Duodenal mucosa (tissue), 2 donors: Measurements from ENCODE around the gene PORCN.

ENCODE experiments used
- H3K27ac ChIP-seq: one replicate; pipeline ENCODE4 v1.7.0; 2013; ENCODE audit warnings: low read depth, low read length
- H3K27me3 ChIP-seq, 2 donors: one replicate each; pipeline ENCODE4 v1.7.0; 2013; ENCODE audit warnings: low read length in 2 of 2, control low read depth in 1 of 2; ENCODE audit not compliant: insufficient read depth in 2 of 2, control insufficient read depth in 1 of 2
- H3K36me3 ChIP-seq, 2 donors: one replicate each; pipeline ENCODE4 v1.7.0; 2013; ENCODE audit warnings: low read length in 2 of 2, control low read depth in 1 of 2; ENCODE audit not compliant: insufficient read depth in 2 of 2, control insufficient read depth in 1 of 2
- H3K4me1 ChIP-seq, 2 donors: one replicate each; pipeline ENCODE4 v1.7.0; 2013; ENCODE audit warnings: low read length in 2 of 2, control low read depth in 1 of 2; ENCODE audit not compliant: insufficient read depth in 2 of 2, control insufficient read depth in 1 of 2
- H3K4me3 ChIP-seq, 2 donors: one replicate each; pipeline ENCODE4 v1.7.0; 2013; ENCODE audit warnings: low read length in 2 of 2, low read depth in 1 of 2
- H3K9ac ChIP-seq, 2 donors: one replicate each; pipeline ENCODE4 v1.7.0; 2013; ENCODE audit warnings: low read length in 2 of 2, low read depth in 1 of 2
- H3K9me3 ChIP-seq, 2 donors: one replicate each; pipeline ENCODE4 v1.7.0; 2013; ENCODE audit warnings: low read length in 2 of 2, control low read depth in 1 of 2; ENCODE audit not compliant: control insufficient read depth in 1 of 2

Gene PORCN

DNA sequence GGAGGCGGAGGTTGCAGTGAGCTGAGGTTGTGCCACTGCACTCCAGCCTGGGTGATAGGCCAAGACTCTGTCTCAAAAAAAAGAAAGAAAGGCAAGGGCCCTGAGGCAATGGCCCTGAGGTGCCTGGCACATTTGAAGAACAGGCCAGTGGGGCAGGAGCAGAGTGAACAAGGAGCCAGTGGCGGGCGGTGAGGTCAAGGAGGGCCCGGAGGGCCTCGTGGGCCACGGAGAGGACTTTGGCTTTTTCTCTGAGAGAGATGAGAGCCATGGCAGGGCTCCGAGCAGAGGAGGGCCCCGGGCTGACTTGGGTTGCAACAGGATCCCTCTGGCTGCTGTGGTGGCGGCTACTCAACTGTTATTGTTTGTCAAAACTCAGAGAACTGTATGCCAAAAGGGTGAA lies 19.5 kb upstream of the PORCN start:
- H3K4me3 ChIP-seq, result no peak overlapping the region
- no peaks in the 10 kb centered on the region for H3K9me3 ChIP-seq
- H3K4me1 ChIP-seq, result no peaks in the 10 kb centered on the region
- no peaks in the 10 kb centered on the region for H3K27me3 ChIP-seq
- H3K9ac ChIP-seq, result no peak overlapping the region
- H3K36me3 ChIP-seq, result peaks cover 0 to 3% of the 10 kb centered on the region in 2 donors
- no peak overlapping the region for H3K27ac ChIP-seq

DNA sequence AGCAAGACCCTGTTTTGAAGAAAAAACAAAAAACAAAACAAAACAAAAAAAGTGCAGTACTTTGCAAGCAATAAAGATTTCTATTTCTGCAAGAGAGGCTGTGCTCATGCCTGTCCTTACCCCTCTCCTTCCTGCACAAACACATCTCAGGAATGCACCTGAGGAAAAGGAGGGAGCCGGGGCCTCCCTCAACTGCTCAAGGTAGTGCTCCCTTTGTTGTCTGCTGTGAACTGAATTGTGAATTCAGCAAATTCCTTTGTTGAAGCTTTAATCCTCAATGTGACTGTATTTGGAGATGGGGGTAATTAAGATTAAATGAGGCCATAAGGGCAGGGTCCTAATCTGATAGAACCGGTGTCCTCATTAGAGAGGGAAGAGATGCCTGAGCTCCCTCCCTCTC lies 18.9 kb upstream of the PORCN start:
- H3K27ac ChIP-seq, result no peak overlapping the region
- no peaks in the 10 kb centered on the region for H3K9me3 ChIP-seq

DNA sequence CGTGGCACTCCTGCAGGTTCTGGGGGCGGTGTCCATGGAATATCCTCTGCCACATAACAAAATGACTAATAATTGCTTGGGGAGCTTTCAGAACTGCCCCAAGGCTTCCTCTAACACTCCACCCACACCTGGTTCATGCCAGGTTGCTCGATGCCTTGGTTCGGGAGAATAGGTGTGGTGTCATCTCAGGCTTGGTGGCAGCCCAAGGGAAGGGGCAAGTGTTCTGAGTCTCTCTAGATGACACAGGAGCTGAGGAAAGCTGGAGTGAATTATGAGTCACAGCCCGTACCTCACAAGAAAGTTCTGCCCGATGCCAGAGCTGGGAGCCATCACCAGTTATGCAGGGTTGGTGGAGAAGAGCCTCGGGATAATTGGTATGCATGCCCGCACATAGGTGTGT lies 18.1 kb upstream of the PORCN start:
- Histone ChIP-seq H3K27ac (no peak overlapping the region), H3K9ac (no peak overlapping the region), H3K4me1 (no peaks in the 10 kb centered on the region), H3K9me3 (no peaks in the 10 kb centered on the region), H3K36me3 (no peaks in the 10 kb centered on the region), H3K27me3 (no peaks in the 10 kb centered on the region), H3K4me3 (no peak overlapping the region)

More for the DNA sequence above, 18.9 kb upstream of the PORCN start:
- Histone ChIP-seq H3K4me1 (no peaks in the 10 kb centered on the region), H3K36me3 (peaks cover 0 to 3% of the 10 kb centered on the region in 2 donors), H3K9ac (no peak overlapping the region), H3K4me3 (no peak overlapping the region), H3K27me3 (no peaks in the 10 kb centered on the region)

DNA sequence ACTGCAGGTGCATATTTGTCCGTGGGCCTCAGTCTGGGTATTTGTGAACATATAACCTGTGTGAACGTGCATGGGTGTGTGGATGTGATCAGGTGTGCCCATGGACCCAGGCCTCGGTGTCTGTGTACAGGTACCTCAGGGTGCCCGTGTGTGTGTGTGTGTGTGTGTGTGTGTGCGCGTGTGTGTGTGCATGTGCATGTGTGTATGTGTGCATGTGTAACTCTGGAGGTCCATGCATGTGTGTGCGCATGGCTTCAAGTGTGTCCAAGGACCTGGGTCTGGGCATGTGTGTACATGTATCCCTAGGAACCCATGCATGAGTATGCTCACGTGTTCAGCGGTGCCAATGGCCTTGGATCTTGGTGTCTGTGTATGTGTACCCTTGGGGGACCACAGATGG lies 17.0 kb upstream of the PORCN start:
- H3K4me3 ChIP-seq, result no peak overlapping the region
- no peaks in the 10 kb centered on the region for H3K9me3 ChIP-seq
- H3K27me3 ChIP-seq, result no peaks in the 10 kb centered on the region
- no peak overlapping the region for H3K9ac ChIP-seq
- H3K27ac ChIP-seq, result no peak overlapping the region
- no peaks in the 10 kb centered on the region for H3K4me1 ChIP-seq
- no peaks in the 10 kb centered on the region for H3K36me3 ChIP-seq

DNA sequence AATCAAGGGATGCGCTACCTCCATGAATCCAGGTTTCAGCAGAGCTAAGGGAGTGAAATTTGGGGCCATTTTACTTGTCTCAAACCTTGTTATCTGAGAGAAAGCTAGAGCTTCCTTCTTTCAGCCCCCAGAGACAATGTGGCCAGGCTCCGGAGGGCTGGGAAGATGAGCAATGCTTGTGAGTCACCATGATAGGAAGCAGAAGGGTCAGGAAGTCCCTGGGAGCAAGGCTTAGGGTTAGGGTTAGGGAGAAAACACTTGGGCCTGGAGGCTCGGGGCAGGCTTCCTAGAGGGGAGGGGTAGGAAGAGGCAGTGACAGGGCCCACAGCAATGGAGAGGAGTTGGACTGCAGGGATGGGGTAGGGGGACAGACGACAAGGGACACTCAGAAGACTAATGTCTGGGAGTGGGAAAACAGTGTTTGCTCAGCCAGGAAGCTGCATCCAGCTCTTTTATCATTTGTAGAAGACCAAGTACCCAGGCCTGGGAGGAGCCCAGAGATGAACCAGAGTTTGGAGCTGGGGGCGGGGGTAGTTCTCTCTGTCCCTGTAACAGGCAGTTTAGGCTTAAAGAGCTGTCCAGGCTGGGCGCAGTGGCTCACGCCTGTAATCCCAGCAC lies 16.4 kb upstream of the PORCN start:
- Histone ChIP-seq H3K27me3 (no peaks in the 10 kb centered on the region), H3K36me3 (no peaks in the 10 kb centered on the region), H3K4me3 (no peak overlapping the region)

DNA sequence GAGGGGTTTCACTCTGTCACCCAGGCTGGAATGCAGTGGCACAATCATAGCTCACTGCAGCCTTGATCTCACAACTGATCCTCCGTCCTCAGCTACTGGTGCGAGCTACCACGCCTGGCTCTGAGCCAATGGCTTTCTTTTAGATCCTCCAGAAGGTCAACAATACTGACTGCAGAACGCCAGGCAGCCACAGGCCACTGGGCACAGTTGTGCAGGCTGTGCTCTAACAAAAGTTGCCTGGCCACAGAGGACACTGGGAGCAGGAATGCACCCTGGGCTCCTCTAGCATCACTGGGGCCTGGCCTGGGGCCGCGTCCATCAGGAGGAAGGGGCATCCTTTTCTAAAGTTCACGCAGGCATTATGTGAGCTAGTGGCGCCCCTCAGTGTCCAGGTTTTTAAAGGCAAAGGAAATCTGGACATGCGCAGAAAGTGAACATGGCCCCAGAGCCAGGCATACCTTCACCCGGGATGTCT lies 14.9 kb upstream of the PORCN start:
- H3K27ac ChIP-seq, result no peak overlapping the region
- H3K27me3 ChIP-seq, result no peaks in the 10 kb centered on the region
- no peaks in the 10 kb centered on the region for H3K36me3 ChIP-seq
- no peak overlapping the region for H3K9ac ChIP-seq
- H3K4me1 ChIP-seq, result no peaks in the 10 kb centered on the region
- H3K4me3 ChIP-seq, result no peak overlapping the region
- no peaks in the 10 kb centered on the region for H3K9me3 ChIP-seq

More for the DNA sequence above, 16.4 kb upstream of the PORCN start:
- Histone ChIP-seq H3K9ac (no peak overlapping the region), H3K27ac (no peak overlapping the region), H3K4me1 (no peaks in the 10 kb centered on the region), H3K9me3 (no peaks in the 10 kb centered on the region)

DNA sequence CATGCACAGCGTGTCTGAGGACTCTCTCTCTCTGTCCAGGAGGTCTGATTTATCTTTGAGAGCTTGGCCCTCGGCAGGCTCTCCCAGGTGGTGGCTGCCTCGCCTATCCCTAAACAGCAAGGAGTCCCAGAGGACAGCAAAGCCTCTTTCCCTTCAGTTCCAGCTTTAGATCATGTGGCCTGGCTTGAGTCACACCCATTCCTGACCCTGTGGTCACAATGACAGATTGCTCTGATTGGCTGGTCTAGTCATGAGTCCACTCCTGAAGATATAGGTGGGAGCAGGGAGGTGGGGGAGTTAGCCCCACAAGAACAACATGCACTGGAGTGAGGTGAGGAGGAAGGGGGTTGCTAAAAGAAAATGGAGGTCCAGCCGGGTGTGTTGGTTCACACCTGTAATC lies 12.1 kb upstream of the PORCN start:
- Histone ChIP-seq H3K36me3 (no peaks in the 10 kb centered on the region), H3K27me3 (no peaks in the 10 kb centered on the region), H3K9me3 (no peaks in the 10 kb centered on the region), H3K27ac (no peak overlapping the region), H3K4me3 (no peak overlapping the region), H3K9ac (no peak overlapping the region), H3K4me1 (no peaks in the 10 kb centered on the region)

DNA sequence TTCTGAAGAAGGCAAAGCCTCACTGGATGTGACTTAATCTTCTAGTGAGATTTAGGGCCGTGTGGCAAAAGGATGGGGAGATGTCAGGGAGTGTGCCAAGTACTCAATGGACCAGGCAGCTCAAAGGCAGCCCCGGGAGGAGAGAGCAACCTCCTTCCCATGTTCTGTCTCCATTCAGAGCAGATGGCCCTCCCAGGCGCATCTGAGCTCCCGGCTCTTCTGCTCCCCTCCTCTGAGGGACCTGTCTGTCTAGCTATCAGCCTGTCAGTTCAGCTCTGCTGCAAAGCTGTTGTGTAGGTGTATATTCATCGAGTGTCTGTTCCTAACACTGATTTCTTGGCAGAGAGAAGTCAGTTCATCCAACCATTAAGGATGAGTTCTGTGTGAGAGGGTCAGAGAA lies 10.9 kb upstream of the PORCN start:
- Histone ChIP-seq H3K4me3 (no peak overlapping the region), H3K4me1 (no peaks in the 10 kb centered on the region), H3K9ac (no peak overlapping the region), H3K9me3 (no peaks in the 10 kb centered on the region), H3K27me3 (no peaks in the 10 kb centered on the region), H3K27ac (no peak overlapping the region), H3K36me3 (no peaks in the 10 kb centered on the region)

DNA sequence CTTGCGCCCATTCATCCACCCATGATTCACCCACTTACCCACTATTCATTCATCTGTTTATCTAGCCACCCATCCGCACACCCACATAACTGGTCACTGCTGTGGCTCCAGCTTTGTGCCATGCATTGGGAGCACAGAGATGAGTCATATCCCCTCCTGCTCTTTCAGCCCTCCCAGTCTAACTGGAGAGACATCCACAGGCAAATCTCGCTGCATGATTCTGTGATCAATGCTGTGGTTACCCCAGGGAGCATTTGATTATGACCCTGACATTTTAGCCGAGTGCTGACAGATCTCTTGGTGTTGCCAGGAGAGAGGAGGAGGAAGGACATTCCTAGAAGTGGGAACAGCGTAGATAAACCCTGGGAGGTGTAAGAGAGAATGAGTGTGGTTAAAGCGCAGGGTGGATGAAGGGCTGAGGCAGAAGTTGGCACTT lies 10.4 kb upstream of the PORCN start:
- H3K36me3 ChIP-seq, result no peaks in the 10 kb centered on the region
- H3K27me3 ChIP-seq, result no peaks in the 10 kb centered on the region
- no peak overlapping the region for H3K27ac ChIP-seq
- H3K9ac ChIP-seq, result no peak overlapping the region
- no peak overlapping the region for H3K4me3 ChIP-seq
- H3K4me1 ChIP-seq, result no peaks in the 10 kb centered on the region
- H3K9me3 ChIP-seq, result no peaks in the 10 kb centered on the region

DNA sequence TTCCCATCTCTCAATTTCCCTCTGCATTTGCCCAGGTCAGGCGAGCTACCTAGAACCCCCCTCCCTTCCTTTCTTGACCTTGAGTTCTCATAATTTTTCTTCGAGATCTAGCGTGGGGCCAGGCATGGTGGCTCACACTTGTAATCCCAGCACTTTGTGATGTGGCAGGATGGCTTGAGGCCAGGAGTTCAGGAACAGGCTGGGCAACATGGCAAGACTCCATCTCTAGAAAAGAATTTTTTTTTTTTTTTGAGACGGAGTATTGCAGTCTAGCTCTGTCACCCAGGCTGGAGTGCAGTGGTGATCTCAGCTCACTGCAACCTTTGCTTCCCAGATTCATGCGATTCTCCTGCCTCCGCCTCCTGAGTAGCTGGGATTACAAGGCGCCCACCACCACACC lies 4.5 kb upstream of the PORCN start:
- peaks cover under 1 to 3% of the 10 kb centered on the region in 2 donors for H3K4me1 ChIP-seq
- H3K9ac ChIP-seq, result no peak overlapping the region
- H3K27me3 ChIP-seq, result no peaks in the 10 kb centered on the region
- no peaks in the 10 kb centered on the region for H3K9me3 ChIP-seq
- H3K4me3 ChIP-seq, result no peak overlapping the region
- H3K36me3 ChIP-seq, result no peaks in the 10 kb centered on the region
- H3K27ac ChIP-seq, result no peak overlapping the region

DNA sequence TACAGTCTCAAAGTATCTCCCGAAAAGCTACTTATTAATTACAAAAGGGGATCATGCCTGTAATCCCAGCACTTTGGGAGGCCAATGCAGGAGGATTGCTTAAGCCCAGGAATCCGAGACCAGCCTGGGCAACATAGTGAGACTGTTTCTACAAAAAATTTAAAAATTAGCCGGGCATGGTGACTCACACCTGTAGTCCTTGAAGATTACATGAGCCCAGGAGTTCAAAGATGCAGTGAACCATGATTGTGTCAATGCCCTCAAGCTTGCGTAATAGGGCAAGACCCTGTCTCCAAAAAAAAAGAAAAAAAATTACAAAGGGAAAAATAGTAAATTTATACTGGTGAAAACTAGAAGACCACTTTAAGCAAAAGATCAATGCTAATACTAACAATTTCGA lies 3.3 kb upstream of the PORCN start:
- Histone ChIP-seq H3K4me1 (peaks cover 4 to 11% of the 10 kb centered on the region in 2 donors), H3K27ac (no peak overlapping the region), H3K9ac (no peak overlapping the region)

More for the DNA sequence above, 3.3 kb upstream of the PORCN start:
- no peaks in the 10 kb centered on the region for H3K36me3 ChIP-seq
- no peaks in the 10 kb centered on the region for H3K27me3 ChIP-seq
- no peaks in the 10 kb centered on the region for H3K9me3 ChIP-seq
- H3K4me3 ChIP-seq, result no peak overlapping the region
